Esophagus squamous epithelium (tissue), 4 donors: Measurements from ENCODE around the gene TRIB2.

Source experiments
- POLR2A ChIP-seq, 4 donors: fragments of 450-650 bp; IDR thresholded peaks; one replicate each; pipeline ENCODE4 v1.6.1; 2017; ENCODE audit warnings: antibody characterized with exemption in 4 of 4, mild to moderate bottlenecking in 4 of 4, moderate library complexity in 3 of 4
- TF ChIP-seq, protein P1 (sequence below), 6 experiments: fragments of 450-650 bp in 4 of 6; fragments of 200-600 bp in 2 of 6; sonication (generic) in 2 of 6; IDR thresholded peaks; one replicate each; pipeline ENCODE4 v1.5.1; 2016 to 2019; ENCODE audit warnings: antibody characterized with exemption in 6 of 6, mild to moderate bottlenecking in 4 of 6, moderate library complexity in 4 of 6

DNA sequence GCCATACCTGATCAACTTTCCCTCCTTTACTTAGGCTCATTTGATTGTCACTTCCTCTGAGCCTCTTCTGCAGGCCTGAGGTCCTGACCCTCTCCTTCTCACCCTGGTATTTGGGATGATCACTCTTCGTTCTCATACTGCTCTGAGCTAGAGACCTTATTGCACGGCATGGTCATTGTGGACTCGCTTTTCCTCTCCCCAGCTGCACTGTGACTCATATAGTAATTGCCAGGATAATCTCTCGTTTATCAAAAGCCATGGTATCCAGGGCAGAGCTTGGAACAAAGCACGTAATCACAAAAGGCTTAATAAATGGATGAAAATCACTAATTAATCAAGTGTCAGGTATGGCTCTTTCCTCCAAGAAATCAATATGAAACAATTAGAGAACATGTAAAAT, 40.9 kb upstream of the TRIB2 start:
- TF ChIP-seq, protein P1, sequence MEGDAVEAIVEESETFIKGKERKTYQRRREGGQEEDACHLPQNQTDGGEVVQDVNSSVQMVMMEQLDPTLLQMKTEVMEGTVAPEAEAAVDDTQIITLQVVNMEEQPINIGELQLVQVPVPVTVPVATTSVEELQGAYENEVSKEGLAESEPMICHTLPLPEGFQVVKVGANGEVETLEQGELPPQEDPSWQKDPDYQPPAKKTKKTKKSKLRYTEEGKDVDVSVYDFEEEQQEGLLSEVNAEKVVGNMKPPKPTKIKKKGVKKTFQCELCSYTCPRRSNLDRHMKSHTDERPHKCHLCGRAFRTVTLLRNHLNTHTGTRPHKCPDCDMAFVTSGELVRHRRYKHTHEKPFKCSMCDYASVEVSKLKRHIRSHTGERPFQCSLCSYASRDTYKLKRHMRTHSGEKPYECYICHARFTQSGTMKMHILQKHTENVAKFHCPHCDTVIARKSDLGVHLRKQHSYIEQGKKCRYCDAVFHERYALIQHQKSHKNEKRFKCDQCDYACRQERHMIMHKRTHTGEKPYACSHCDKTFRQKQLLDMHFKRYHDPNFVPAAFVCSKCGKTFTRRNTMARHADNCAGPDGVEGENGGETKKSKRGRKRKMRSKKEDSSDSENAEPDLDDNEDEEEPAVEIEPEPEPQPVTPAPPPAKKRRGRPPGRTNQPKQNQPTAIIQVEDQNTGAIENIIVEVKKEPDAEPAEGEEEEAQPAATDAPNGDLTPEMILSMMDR (IDR thresholded peaks at IDR 0.05): no peak
- no peak for TF ChIP-seq POLR2A (IDR thresholded peaks at IDR 0.05)
